HL-60 (cell line): ENCODE data around the gene TRMT10B.

ENCODE experiments used
- DNase-seq, 2 experiments: peaks; one replicate each; pipeline ENCODE4 v3.0.0-alpha.2; 2010 to 2020; ENCODE audit warnings: low read depth in 1 of 2, low spot score in 1 of 2
- H3K27ac ChIP-seq: fragments of 250-450 bp; sonication (Bioruptor Pico); replicated peaks from 2 replicates; pipeline ENCODE4 v1.5.1; 2020; ENCODE audit warnings: mild to moderate bottlenecking, moderate library complexity
- H3K27me3 ChIP-seq: fragments of 250-450 bp; sonication (Bioruptor Pico); 2 replicates; pipeline ENCODE4 v1.5.1; 2021; ENCODE audit warnings: mild to moderate bottlenecking, moderate library complexity; ENCODE audit not compliant: insufficient read depth, poor library complexity, severe bottlenecking
- H3K4me3 ChIP-seq: replicated peaks from 2 replicates; pipeline ENCODE4 v1.5.1; 2011; ENCODE audit warnings: mild to moderate bottlenecking, control low read depth, low read length; ENCODE audit not compliant: insufficient read depth
- GABPA ChIP-seq: IDR thresholded peaks from 2 replicates; pipeline ENCODE4 v1.6.1; 2012; ENCODE audit warnings: low read depth
- POLR2AphosphoS5 ChIP-seq: IDR thresholded peaks from 2 replicates; pipeline ENCODE4 v1.6.1; 2012; ENCODE audit warnings: low read depth
- REST ChIP-seq: IDR thresholded peaks from 2 replicates; pipeline ENCODE4 v1.6.1; 2012; ENCODE audit warnings: low read depth; ENCODE audit not compliant: insufficient replicate concordance
- SPI1 ChIP-seq: IDR thresholded peaks from 2 replicates; pipeline ENCODE4 v1.6.1; 2012; ENCODE audit warnings: low read depth, mild to moderate bottlenecking, borderline replicate concordance
- TF ChIP-seq, protein P1 (sequence below): IDR thresholded peaks from one replicate; pipeline ENCODE4 v1.5.1; 2011; ENCODE audit warnings: low read length, control low read depth, inconsistent platforms; ENCODE audit not compliant: insufficient read depth

Gene TRMT10B

DNA sequence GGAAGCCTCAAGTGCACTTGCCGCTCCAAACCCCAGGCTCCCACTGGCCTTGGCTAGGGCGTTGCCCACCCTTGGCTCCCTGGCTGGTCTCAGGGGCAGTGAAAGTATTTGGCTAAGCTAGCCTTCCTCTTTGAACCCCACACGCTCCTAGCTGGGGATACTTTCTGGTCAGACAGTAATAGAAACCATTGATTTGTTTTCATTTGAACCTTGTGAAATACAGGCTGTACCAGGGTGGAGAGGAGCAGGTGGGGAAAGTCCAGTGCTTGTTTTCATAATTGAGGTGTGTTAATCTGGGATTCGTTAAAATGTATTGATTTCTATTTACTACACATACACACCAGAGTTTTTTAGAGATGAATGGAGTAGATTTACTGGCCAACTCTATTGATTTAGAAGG, 45.9 kb upstream of the TRMT10B start:
- Histone ChIP-seq H3K27ac (no peak overlapping the region), H3K4me3 (no peak overlapping the region), H3K27me3 (no peaks in the 10 kb centered on the region)
- DNase-seq, result no peak
- TF ChIP-seq GABPA (no peak), POLR2AphosphoS5 (no peak), SPI1 (no peak), REST (no peak)
- TF ChIP-seq, protein P1, sequence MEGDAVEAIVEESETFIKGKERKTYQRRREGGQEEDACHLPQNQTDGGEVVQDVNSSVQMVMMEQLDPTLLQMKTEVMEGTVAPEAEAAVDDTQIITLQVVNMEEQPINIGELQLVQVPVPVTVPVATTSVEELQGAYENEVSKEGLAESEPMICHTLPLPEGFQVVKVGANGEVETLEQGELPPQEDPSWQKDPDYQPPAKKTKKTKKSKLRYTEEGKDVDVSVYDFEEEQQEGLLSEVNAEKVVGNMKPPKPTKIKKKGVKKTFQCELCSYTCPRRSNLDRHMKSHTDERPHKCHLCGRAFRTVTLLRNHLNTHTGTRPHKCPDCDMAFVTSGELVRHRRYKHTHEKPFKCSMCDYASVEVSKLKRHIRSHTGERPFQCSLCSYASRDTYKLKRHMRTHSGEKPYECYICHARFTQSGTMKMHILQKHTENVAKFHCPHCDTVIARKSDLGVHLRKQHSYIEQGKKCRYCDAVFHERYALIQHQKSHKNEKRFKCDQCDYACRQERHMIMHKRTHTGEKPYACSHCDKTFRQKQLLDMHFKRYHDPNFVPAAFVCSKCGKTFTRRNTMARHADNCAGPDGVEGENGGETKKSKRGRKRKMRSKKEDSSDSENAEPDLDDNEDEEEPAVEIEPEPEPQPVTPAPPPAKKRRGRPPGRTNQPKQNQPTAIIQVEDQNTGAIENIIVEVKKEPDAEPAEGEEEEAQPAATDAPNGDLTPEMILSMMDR, result no peak

GRCh38 chr9:37710046-37710445, 43.6 kb upstream of the TRMT10B start:
- H3K4me3 ChIP-seq, result no peak overlapping the region
- TF ChIP-seq SPI1 (peak; percentile 97), POLR2AphosphoS5 (no peak)
- DNase-seq, result peak in 1 of 2 experiments; percentile 6
- H3K27me3 ChIP-seq, result no peaks in the 10 kb centered on the region
- no peak overlapping the region for H3K27ac ChIP-seq

DNA sequence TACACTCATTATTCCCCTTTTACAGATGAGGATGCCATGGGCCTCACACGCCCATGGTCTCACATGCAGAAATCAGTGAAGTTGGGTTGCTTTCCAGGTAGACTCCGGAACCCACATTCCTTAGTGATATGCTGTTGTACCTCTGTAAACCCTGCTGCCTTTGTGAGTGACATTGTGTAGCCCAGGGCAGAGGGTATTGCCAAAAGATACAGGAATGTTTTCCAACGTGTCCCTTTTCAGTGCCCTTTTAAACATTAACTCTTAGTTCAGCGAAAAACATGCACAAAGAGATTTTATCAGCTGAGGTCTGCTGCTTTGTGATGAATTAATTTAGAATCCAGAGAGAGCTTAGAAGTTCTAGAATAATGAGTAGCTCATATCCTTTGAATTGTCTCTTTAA, 38.3 kb upstream of the TRMT10B start:
- TF ChIP-seq SPI1 (no peak), POLR2AphosphoS5 (no peak), REST (no peak), GABPA (no peak)
- TF ChIP-seq, protein P1, result no peak
- no peak overlapping the region for H3K27ac ChIP-seq
- no peak overlapping the region for H3K4me3 ChIP-seq
- H3K27me3 ChIP-seq, result no peaks in the 10 kb centered on the region
- no peak for DNase-seq

DNA sequence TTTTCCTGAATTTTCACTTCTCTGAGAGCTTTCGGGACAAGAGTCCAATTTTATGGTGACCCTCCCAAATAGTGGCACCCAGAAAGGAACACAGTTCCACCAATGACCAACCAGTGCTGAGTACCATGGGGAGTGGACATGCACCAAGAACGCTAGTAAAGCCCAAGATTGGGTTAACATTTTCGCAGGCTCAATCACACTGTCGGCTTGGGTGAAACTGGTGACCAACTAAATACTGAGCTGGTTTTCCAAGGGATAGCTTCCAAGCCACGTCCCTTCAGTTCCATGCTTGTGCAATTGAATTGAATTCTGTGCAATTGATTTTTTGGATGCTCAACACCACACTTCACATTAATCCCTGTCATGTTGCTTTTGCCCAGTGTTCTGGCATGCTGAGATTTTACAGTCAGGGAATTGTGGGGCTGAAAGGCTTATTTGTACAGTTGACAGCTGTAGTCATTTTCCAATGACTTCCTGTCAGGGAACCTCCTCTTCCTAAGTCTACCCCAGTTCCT, 37.6 kb upstream of the TRMT10B start:
- H3K4me3 ChIP-seq, result no peak overlapping the region

More for the DNA sequence above, 37.6 kb upstream of the TRMT10B start:
- H3K27ac ChIP-seq, result no peak overlapping the region
- no peak for DNase-seq
- H3K27me3 ChIP-seq, result no peaks in the 10 kb centered on the region
- no peak for TF ChIP-seq POLR2AphosphoS5
- TF ChIP-seq SPI1, result no peak
- no peak for TF ChIP-seq REST
- no peak for TF ChIP-seq GABPA
- TF ChIP-seq, protein P1, result no peak
